Liver (tissue), 3 donors: ENCODE data around the gene TUFT1.

Experiments used
- CTCF ChIP-seq: fragments of 150-350 bp; IDR thresholded peaks from 2 replicates; pipeline ENCODE4 v1.5.1; 2017; ENCODE audit warnings: improper control_type of control experiment, low read depth, low read length; ENCODE audit not compliant: missing input control
- REST ChIP-seq: IDR thresholded peaks from 2 replicates; pipeline ENCODE4 v1.6.1; 2016; ENCODE audit warnings: antibody characterized with exemption, mild to moderate bottlenecking
- SP1 ChIP-seq: IDR thresholded peaks from 2 replicates; pipeline ENCODE4 v1.6.1; 2018; ENCODE audit warnings: antibody characterized with exemption, mild to moderate bottlenecking
- donor health status: healthy.
- donor health status: healthy.

- TF ChIP-seq SP1 (no peak), CTCF (no peak), REST (no peak)
Measured at GRCh38 chr1:151553659-151554058, 13.6 kb downstream of the TUFT1 start.
